ENCODE measurements around the gene FGD3.
"Not testable (repeated sequence)": the region's sequence is repeated elsewhere in the genome, so short reads cannot be mapped to it uniquely, and the experiment has no call there.

The FGD3 gene, protein sequence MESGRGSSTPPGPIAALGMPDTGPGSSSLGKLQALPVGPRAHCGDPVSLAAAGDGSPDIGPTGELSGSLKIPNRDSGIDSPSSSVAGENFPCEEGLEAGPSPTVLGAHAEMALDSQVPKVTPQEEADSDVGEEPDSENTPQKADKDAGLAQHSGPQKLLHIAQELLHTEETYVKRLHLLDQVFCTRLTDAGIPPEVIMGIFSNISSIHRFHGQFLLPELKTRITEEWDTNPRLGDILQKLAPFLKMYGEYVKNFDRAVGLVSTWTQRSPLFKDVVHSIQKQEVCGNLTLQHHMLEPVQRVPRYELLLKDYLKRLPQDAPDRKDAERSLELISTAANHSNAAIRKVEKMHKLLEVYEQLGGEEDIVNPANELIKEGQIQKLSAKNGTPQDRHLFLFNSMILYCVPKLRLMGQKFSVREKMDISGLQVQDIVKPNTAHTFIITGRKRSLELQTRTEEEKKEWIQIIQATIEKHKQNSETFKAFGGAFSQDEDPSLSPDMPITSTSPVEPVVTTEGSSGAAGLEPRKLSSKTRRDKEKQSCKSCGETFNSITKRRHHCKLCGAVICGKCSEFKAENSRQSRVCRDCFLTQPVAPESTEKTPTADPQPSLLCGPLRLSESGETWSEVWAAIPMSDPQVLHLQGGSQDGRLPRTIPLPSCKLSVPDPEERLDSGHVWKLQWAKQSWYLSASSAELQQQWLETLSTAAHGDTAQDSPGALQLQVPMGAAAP

DNA sequence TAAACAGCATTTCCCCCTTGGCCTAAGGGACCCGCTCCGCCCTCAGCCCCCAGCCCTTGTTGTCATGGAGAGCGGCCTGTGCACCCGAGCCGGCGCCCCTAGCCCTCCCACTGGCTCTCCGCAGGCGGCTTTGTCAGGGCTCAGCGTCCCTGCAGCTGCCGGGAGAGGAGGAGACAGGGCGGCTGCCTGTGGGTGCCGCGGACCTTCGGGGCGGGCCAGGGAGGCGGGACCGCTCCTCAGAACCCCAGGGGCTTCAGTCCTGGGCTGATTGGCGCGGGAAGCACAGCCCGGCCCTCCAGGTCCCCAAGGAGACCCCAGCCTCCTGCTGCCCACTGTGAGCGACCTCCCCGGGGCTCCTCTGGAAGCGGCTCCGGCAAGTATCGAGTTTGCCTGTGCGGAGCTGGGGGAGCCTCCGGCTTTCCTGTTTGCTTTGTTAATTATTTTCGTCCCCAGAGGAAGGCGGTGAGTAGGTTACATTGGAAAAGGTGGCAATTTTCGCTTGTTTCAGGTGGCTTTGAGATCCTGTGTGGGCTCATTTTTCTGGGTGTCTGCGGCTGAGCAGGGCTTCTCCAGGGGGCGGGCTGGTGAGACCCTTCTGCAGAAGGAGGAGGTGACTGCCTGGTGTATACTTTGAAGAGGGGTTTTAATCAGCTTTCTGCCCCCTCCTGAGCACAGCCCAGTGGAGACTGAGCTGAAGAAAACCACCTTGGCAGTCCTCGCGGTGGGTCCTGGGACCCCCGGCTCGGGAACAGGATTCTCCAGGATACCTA is at the start of gene FGD3:
TSS of gene FGD3 (plus strand) at position 256 of the 770 bp plus-strand sequence. CDS start 28,734 bp downstream, outside the sequence.
- DNase-seq (ENCODE audit: insufficient read length, low spot score) (no peak), FAIRE-seq (no peak)
- TF ChIP-seq POLR2A (IDR thresholded peaks at IDR 0.05; ENCODE audit: low read depth, low read length), result no peak

DNA sequence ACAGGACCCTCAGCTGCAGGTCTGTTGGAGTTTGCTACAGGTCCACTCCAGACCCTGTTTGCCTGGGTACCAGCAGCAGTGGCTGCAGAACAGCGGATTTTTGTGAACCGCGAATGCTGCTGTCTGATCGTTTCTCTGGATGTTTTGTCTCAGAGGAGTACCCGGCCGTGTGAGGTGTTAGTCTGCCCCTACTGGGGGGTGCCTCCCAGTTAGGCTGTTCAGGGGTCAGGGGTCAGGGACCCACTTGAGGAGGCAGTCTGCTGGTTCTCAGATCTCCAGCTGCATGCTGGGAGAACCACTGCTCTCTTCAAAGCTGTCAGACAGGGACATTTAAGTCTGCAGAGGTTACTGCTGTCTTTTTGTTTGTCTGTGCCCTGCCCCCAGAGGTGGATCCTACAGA is 42.2 kb upstream of the FGD3 start:
- DNase-seq (ENCODE audit: insufficient read length, low spot score); FAIRE-seq: not testable (repeated sequence)

DNA sequence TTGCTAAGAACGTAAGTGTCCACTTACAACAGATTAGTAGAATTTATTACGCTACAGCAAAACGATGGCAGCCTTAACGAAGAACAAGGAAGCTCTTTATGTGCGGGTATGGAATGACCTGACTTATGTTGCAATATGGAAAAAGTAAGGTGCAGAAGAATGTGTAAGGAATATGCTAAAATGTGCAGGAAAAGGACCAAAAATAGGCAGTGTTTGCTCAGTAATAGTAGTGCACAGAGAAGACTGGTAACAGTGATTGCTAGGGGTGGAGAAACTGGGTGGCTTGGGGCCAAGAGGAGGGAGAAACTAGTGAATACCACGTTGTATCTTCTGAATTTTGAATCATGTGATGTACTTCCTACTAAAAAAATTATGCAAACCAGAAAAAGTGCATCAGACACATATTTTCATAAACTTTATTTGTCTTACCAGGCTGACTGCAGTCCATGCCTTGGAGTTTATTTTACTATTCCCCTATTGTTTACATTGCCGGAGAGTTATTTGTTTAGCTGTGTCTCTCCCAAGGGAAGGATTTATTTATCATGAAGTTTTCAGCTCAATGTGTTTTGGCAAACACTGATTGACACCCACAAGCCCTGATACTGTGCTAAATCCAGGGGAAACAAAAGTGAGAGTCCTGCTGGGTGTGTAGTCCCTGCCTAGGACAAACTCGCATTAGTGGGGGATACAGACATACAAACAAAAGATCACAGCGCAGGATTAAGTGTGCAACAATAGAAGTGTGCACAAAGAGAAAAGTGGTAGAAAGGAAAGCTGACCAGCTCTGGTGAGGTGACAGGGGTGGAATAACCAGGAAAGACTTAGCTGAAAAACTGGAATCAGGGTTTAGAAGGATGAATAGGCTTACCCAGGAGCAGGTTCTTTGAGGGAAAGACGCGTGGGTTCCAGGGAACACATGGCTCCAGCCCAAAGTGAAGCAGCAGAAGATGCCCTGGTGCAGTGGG is 35.5 kb upstream of the FGD3 start:
- peak; percentile 15 for FAIRE-seq
- DNase-seq (ENCODE audit: insufficient read length, low spot score), result no peak

DNA sequence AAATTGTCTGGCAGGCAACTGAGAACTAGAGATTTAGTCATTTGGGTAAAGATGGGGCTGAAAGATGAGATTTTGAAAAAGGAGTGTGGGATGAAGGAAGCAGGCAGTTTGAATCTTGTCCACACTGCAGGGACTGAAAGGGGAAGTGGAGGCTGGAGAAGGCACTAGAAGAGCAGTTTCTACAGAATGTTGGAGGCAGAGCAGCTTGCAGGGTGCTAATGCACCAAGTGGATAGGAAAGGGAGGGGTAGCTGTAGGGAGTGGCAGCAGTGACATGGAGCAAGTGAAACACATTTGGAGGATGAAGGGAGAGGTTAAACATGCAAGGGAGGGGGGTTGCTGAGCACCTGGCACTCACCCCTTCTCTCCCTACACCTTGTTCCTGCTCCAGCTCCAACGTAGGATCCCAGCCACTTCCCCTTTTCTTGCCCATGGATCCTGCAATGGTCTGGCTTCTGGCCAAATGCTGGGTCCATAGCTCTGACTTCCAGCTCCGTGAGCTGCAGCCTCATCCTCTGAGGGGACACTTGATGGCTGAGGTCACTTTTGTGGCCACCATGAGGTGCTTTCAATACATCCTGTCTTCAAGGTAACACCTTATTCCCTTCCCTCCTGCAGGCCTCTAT is 30.0 kb upstream of the FGD3 start:
- no peak for TF ChIP-seq POLR2A (IDR thresholded peaks at IDR 0.05; ENCODE audit: low read depth, low read length)
- DNase-seq (ENCODE audit: insufficient read length, low spot score) (no peak), FAIRE-seq (no peak)

More for the DNA sequence above, 35.5 kb upstream of the FGD3 start:
- no peak for TF ChIP-seq POLR2A (IDR thresholded peaks at IDR 0.05; ENCODE audit: low read depth, low read length)

DNA sequence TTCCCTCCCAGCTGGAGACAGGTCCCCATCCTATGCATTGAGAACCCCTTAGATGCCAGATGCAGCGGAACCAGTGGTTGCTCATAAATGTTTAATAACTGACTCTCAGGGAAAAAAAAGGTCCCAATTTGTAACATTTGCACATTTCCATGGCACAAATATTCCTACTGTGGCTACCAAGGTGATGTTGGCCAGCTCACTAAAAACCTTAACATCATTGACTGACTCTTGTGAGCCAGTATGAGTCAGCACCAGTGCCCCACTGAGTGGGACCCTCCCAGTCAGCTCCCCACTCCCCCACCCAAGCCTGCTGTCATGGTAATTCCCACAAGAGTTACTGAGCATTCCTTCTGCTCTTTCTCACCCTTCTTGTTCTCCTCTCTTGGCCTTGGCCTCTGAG is 26.9 kb upstream of the FGD3 start:
- DNase-seq (ENCODE audit: insufficient read length, low spot score), result no peak
- FAIRE-seq, result no peak
- TF ChIP-seq POLR2A (IDR thresholded peaks at IDR 0.05; ENCODE audit: low read depth, low read length), result no peak

DNA sequence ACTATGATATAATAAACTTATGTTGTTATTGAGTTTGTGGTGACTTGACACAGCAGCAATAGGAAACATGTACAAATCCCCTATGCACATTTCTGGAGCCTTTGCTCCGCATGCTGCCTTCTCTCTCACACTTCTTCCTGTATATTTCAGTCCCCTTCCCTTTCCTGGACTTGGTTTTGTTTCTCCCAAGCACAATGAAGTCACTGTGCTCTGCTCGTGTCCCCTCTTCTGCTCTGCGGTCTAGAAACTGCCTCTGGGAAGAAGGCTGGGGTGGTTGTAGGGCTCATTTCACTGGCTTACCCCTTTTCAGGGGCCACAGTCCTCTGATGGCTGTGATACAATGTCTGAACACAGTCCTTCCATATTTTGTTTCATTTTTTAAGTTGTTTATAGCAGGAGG is 15.7 kb upstream of the FGD3 start:
- DNase-seq (ENCODE audit: insufficient read length, low spot score), result no peak
- no peak for FAIRE-seq
- TF ChIP-seq POLR2A (IDR thresholded peaks at IDR 0.05; ENCODE audit: low read depth, low read length), result no peak

DNA sequence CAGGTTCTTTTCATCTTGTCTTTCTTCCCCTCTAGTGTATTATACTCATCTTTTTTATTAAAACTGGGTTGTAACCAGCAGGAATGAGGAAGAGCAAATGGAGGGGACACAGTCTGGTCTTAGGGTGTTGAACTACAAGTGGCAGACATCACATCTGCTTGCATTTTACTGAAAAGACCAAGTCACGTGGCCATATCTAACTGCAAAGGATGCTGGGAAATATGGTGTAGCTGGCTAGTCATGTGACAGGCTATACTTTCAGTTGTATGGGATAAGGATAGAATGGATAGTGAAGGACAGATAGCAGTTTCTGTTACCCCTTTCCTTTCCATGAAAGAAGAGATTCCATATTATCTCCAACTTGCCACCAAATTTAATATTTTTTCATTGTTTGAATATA is 13.0 kb upstream of the FGD3 start:
- TF ChIP-seq POLR2A (IDR thresholded peaks at IDR 0.05; ENCODE audit: low read depth, low read length), result no peak

DNA sequence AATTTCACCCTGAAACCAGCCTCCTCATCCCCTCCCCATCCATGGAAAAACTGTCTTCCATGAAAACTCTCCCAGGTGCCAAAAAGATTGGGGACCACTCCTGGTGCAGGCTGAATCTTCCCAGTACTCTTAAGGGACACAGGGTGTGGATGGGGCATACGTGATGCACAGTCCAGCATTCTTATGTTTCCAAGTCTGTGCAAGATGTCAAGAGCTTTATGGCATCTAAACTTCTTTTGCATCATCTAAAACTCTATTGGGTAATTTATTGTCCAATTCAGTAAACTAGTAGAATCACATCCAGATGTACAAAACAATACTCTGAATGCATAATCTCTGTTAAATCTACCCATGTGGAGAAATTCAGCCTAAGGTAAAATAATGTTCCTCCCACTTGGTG is 9.3 kb upstream of the FGD3 start:
- FAIRE-seq (no peak), DNase-seq (ENCODE audit: insufficient read length, low spot score) (no peak)
- TF ChIP-seq POLR2A (IDR thresholded peaks at IDR 0.05; ENCODE audit: low read depth, low read length), result no peak

More for the DNA sequence above, 13.0 kb upstream of the FGD3 start:
- DNase-seq (ENCODE audit: insufficient read length, low spot score), result no peak
- peak; percentile 43 for FAIRE-seq

DNA sequence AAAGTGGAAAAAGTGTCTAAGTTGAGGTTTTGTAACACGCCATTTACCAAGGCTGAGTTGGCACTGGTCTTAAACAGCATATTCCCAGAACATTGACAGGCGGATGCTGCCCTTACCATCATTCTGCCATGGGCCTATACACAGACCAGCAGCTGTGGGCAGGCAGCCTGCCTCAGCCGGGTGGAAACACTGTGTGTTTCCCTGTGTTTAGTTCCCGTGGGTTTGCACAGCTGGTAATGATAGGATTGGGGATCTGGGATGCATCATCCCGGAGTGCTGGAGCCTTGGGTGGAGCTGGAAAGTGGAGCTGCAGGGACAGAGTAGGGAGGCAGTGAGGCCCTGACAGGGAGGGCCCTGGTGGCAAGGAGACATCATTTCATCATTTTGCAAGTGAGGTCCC is 5.5 kb upstream of the FGD3 start:
- DNase-seq (ENCODE audit: insufficient read length, low spot score), result no peak
- no peak for FAIRE-seq
- TF ChIP-seq POLR2A (IDR thresholded peaks at IDR 0.05; ENCODE audit: low read depth, low read length), result no peak

DNA sequence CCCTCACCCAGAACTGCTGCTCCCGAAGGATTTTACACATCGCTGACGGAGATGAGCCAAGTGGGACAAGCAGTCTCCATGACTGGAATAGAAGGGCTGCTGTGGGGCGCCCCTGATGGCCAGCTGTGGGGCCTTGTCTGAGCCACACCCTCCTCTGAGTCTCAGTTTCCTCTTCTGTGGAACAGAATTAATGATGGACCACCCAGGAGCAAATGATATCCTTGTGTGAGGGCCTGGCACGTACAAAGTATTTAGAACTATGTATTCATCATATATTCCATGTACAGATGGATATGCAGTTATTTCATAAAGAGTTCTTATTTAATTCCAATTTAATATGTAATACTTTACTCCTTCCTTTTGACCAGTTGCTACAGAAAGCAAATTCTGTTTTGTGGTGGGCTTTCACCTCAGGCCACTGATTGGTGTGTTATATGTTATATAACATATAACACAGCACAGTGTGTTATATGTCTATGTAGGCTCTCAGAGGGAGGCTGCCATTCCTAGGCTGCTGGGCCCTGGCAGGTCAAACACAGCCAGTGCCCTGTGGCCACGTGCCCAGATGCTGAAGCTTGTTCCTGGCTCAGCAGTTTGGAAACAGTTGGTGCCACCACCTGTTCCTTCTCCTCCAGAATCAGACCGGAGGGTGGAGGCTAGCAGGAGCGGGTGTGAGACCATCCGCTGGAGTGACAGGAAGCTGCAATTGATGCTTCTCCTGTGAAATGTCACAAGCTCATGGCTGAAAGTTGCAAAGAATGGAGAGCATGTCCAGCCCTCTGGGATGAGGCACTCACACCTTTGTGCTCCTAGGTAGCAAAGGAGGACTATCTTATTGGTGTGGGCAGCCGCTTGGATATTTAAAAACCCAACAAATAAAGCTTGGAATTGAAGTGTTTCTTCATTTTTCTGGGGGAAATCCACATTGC is 4.4 kb upstream of the FGD3 start:
- TF ChIP-seq POLR2A (IDR thresholded peaks at IDR 0.05; ENCODE audit: low read depth, low read length), result no peak
- no peak for DNase-seq (ENCODE audit: insufficient read length, low spot score)
- no peak for FAIRE-seq

DNA sequence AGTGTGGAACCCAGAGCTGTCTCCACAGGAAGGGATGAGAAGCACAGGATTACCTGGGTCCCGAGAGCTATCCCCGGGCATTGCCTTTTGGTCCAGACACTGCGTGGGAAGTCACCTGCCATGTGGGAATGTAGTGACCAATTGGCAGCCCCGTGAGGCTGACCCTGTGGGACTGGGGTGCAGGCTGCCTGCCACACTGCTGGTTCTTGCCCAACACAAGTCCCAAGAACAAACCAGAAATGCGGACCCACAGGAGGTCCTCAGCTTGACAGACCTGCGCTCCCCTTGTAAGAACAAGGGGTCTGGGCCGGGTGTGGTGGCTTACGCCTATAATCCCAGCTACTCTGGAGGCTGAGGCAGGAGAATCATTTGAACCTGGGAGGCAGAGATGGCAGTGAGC is 2.4 kb upstream of the FGD3 start:
- DNase-seq (ENCODE audit: insufficient read length, low spot score) (no peak), FAIRE-seq (no peak)
- TF ChIP-seq POLR2A (IDR thresholded peaks at IDR 0.05; ENCODE audit: low read depth, low read length), result no peak

DNA sequence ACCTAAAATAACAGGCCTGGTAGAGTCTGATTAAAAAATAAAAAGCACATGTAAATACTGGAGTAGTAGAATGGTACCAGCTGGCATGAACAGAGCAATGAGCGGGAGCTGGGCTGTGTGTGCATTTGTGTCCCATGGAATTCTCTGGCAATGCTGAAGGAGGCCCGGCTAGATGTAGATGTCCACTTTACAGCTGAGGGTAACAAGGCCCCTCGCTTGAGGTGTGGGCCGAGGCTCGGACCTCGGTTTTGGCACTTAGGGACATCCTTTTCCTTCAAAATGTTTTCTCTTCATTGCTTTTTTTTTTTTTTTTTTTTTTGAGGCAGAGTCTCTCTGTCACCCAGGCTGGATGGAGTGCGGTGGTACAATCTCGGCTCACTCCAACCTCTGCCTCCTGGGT is 1.5 kb upstream of the FGD3 start:
- DNase-seq (ENCODE audit: insufficient read length, low spot score), result no peak

More for the DNA sequence above, 1.5 kb upstream of the FGD3 start:
- no peak for TF ChIP-seq POLR2A (IDR thresholded peaks at IDR 0.05; ENCODE audit: low read depth, low read length)
- FAIRE-seq, result no peak

Data from H54 (cell line).